ENCODE data around the gene SSUH2. TPM values are rescaled to one million over a fixed set of nuclear protein-coding genes. Genes with fewer than 3 reads are reported as not detected.

SSUH2 gene
- total and polyA plus RNA-seq, 2 experiments from 2014 or later, result 0.73 to 2.3 TPM

- TF ChIP-seq ZNF462 (CRISPR knock-in tag; IDR thresholded peaks at IDR 0.05) (no peak), EZH2 (IDR thresholded peaks at IDR 0.05; ENCODE audit: low read depth, unreplicated experiment) (no peak), POLR2AphosphoS5 (IDR thresholded peaks at IDR 0.05; ENCODE audit: low read depth) (no peak), ETS1 (IDR thresholded peaks at IDR 0.05) (no peak)
Observed at GRCh38 chr3:8574670-8575322, 69.8 kb downstream of the SSUH2 start (continued).

- H3K36me3 ChIP-seq (ENCODE audit: insufficient read depth), result no peaks in the 10 kb centered on the region; the same call in 1 of the 2 replicates
- DNase-seq (ENCODE audit: low spot score) (no peak), ATAC-seq (peak; percentile 39; the same call in 2 of the 3 replicates)
- H3K4me1 ChIP-seq (ENCODE audit: insufficient read depth), result peaks cover 6% of the 10 kb centered on the region; the same call in 1 of the 2 replicates
- no peak overlapping the region for H3K27ac ChIP-seq (ENCODE audit: low read depth)
- no peaks in the 10 kb centered on the region for H3F3A ChIP-seq (replicated peaks; ENCODE audit: low read depth)
- no peak overlapping the region for H3K4me2 ChIP-seq
- no peaks in the 10 kb centered on the region for H3K79me2 ChIP-seq (replicated peaks; ENCODE audit: insufficient read depth)
- no peaks in the 10 kb centered on the region for H3K9me3 Mint-ChIP-seq
- H3K4me3 ChIP-seq, result no peak overlapping the region
- no peaks in the 10 kb centered on the region for H3K27me3 ChIP-seq (ENCODE audit: insufficient read depth)
- no peaks in the 10 kb centered on the region for H4K20me1 ChIP-seq (replicated peaks; ENCODE audit: insufficient read depth)
- H2AFZ ChIP-seq, result no peak overlapping the region
- H3K4me3 Mint-ChIP-seq, result no peak overlapping the region
- peaks cover 6% of the 10 kb centered on the region for H3K27me3 Mint-ChIP-seq (ENCODE audit: insufficient read depth, low read depth, poor library complexity)
- no peaks in the 10 kb centered on the region for H3K9me2 ChIP-seq (ENCODE audit: insufficient read depth)
- H3K27ac Mint-ChIP-seq, result no peak overlapping the region
- H3K4me1 Mint-ChIP-seq, result peaks cover 10% of the 10 kb centered on the region; the same call in 2 of the 3 replicates
- H3K36me3 Mint-ChIP-seq (ENCODE audit: low read depth), result no peaks in the 10 kb centered on the region
- no peak for TF ChIP-seq CREB1 (CRISPR knock-in tag; IDR thresholded peaks at IDR 0.05; ENCODE audit: low read depth)
- no peak for TF ChIP-seq ZNF331 (CRISPR knock-in tag; IDR thresholded peaks at IDR 0.05; ENCODE audit: low read depth)
- TF ChIP-seq ZNF462 (CRISPR knock-in tag; IDR thresholded peaks at IDR 0.05), result no peak
- TF ChIP-seq EZH2phosphoT487 (IDR thresholded peaks at IDR 0.05; ENCODE audit: unreplicated experiment), result no peak
Observed at GRCh38 chr3:8574040-8574669, 70.4 kb downstream of the SSUH2 start.
